Parathyroid adenoma (tissue), 2 donors: ENCODE results near the gene POLDIP3.
A peak's percentile ranks its signal among the peaks of the same experiment; 100 is the strongest.

Experiments used
- H2AFZ ChIP-seq: fragments of 300-600 bp; sonication (generic); one replicate; pipeline ENCODE4 v1.7.0; 2017; ENCODE audit warnings: antibody characterized with exemption, mild to moderate bottlenecking
- H3K27ac ChIP-seq: fragments of 300-600 bp; sonication (generic); one replicate; pipeline ENCODE4 v1.7.0; 2017
- H3K27me3 ChIP-seq: fragments of 300-600 bp; sonication (generic); one replicate; pipeline ENCODE4 v1.7.0; 2017; ENCODE audit warnings: low read length; ENCODE audit not compliant: control insufficient read depth, insufficient read depth
- H3K36me3 ChIP-seq: fragments of 300-600 bp; sonication (generic); one replicate; pipeline ENCODE4 v1.7.0; 2017; ENCODE audit warnings: low read length; ENCODE audit not compliant: control insufficient read depth, insufficient read depth
- H3K4me1 ChIP-seq: fragments of 300-600 bp; sonication (generic); one replicate; pipeline ENCODE4 v1.7.0; 2017; ENCODE audit warnings: control low read depth
- H3K4me2 ChIP-seq: fragments of 300-600 bp; sonication (generic); one replicate; pipeline ENCODE4 v1.7.0; 2017; ENCODE audit warnings: low read length
- H3K4me3 ChIP-seq: fragments of 300-600 bp; sonication (generic); one replicate; pipeline ENCODE4 v1.7.0; 2017; ENCODE audit warnings: low read depth, low read length
- H3K79me2 ChIP-seq: fragments of 300-600 bp; sonication (generic); one replicate; pipeline ENCODE4 v1.7.0; 2017; ENCODE audit warnings: control low read depth
- H3K9ac ChIP-seq: fragments of 300-600 bp; sonication (generic); one replicate; pipeline ENCODE4 v1.7.0; 2017; ENCODE audit warnings: mild to moderate bottlenecking
- H3K9me3 ChIP-seq: fragments of 300-600 bp; sonication (generic); one replicate; pipeline ENCODE4 v1.7.0; 2017; ENCODE audit warnings: low read length; ENCODE audit not compliant: control insufficient read depth
- CTCF ChIP-seq: fragments of 300-600 bp; sonication (generic); IDR thresholded peaks from one replicate; pipeline ENCODE4 v1.7.0; 2017; ENCODE audit warnings: antibody characterized with exemption, mild to moderate bottlenecking
- donor health status: primary hyperparathyroidism.

POLDIP3 gene

GRCh38 chr22:42645341-42645937 lies 30.8 kb upstream of the POLDIP3 start:
- Histone ChIP-seq H3K27me3 (no peaks in the 10 kb centered on the region), H2AFZ (no peak overlapping the region), H3K27ac (peak overlapping the region; percentile 36), H3K4me1 (no peaks in the 10 kb centered on the region), H3K9ac (no peak overlapping the region), H3K4me3 (no peak overlapping the region), H3K9me3 (no peaks in the 10 kb centered on the region), H3K79me2 (no peaks in the 10 kb centered on the region), H3K4me2 (no peak overlapping the region), H3K36me3 (no peaks in the 10 kb centered on the region)
- TF ChIP-seq CTCF = no peak

- Histone ChIP-seq H3K27me3 (no peaks in the 10 kb centered on the region), H3K9ac (no peak overlapping the region), H3K9me3 (no peaks in the 10 kb centered on the region), H3K4me3 (no peak overlapping the region), H3K79me2 (no peaks in the 10 kb centered on the region), H3K4me2 (no peak overlapping the region), H3K27ac (peak overlapping the region; percentile 36), H3K4me1 (no peaks in the 10 kb centered on the region), H2AFZ (no peak overlapping the region), H3K36me3 (no peaks in the 10 kb centered on the region)
- TF ChIP-seq CTCF = no peak
Measured at GRCh38 chr22:42644422-42645340, 30.0 kb upstream of the POLDIP3 start.

- no peak overlapping the region for H3K9ac ChIP-seq
- H3K27ac ChIP-seq = no peak overlapping the region
Measured at GRCh38 chr22:42643634-42644421, 29.1 kb upstream of the POLDIP3 start.

More at GRCh38 chr22:42643634-42644421, 29.1 kb upstream of the POLDIP3 start:
- no peak overlapping the region for H3K4me3 ChIP-seq
- no peaks in the 10 kb centered on the region for H3K27me3 ChIP-seq
- H3K9me3 ChIP-seq = no peaks in the 10 kb centered on the region
- no peak for TF ChIP-seq CTCF
- no peaks in the 10 kb centered on the region for H3K79me2 ChIP-seq
- no peaks in the 10 kb centered on the region for H3K36me3 ChIP-seq
- H2AFZ ChIP-seq = no peak overlapping the region
- no peak overlapping the region for H3K4me2 ChIP-seq
- no peaks in the 10 kb centered on the region for H3K4me1 ChIP-seq
